Measurements from ENCODE around the gene HCFC1. TPM values are rescaled to one million over a fixed set of nuclear protein-coding genes. Genes with fewer than 3 reads are reported as not detected.
A peak's percentile ranks its signal among the peaks of the same experiment; 100 is the strongest.

HCFC1 gene
- total RNA-seq, 6 experiments from 2014 or later, result 52.1 to 62.1 (median 59.0) TPM

- H3K36me3 Mint-ChIP-seq (ENCODE audit: low read depth), result peaks cover 5% of the 10 kb centered on the region; the same call in 1 of the 2 replicates
- peaks cover 20% of the 10 kb centered on the region for H3K4me1 Mint-ChIP-seq (ENCODE audit: low read depth)
- TF ChIP-seq CTCF (IDR thresholded peaks at IDR 0.05), result no peak
- H3K27ac Mint-ChIP-seq, result no peak overlapping the region
- peaks cover 2% of the 10 kb centered on the region; the same call in 1 of the 2 replicates for H3K27me3 Mint-ChIP-seq (ENCODE audit: insufficient read depth)
- H3K9me3 Mint-ChIP-seq, result no peaks in the 10 kb centered on the region
- no peak for DNase-seq
- no peak overlapping the region for H3K4me3 Mint-ChIP-seq
Observed at GRCh38 chrX:153931151-153931550, 40.5 kb downstream of the HCFC1 start.

- no peak overlapping the region for H3K4me3 Mint-ChIP-seq
- H3K36me3 Mint-ChIP-seq (ENCODE audit: low read depth), result peaks cover 5% of the 10 kb centered on the region; the same call in 1 of the 2 replicates
- H3K4me1 Mint-ChIP-seq (ENCODE audit: low read depth), result peaks cover 20% of the 10 kb centered on the region
- H3K27me3 Mint-ChIP-seq (ENCODE audit: insufficient read depth), result peaks cover 2% of the 10 kb centered on the region; the same call in 1 of the 2 replicates
- no peak for DNase-seq
- no peak overlapping the region for H3K27ac Mint-ChIP-seq
- TF ChIP-seq CTCF (IDR thresholded peaks at IDR 0.05), result no peak
- H3K9me3 Mint-ChIP-seq, result no peaks in the 10 kb centered on the region
Observed at GRCh38 chrX:153930011-153930910, 41.4 kb downstream of the HCFC1 start.

GRCh38 chrX:153929576-153929975, 42.0 kb downstream of the HCFC1 start:
- peaks cover 2% of the 10 kb centered on the region; the same call in 1 of the 2 replicates for H3K27me3 Mint-ChIP-seq (ENCODE audit: insufficient read depth)
- DNase-seq, result no peak
- TF ChIP-seq CTCF (IDR thresholded peaks at IDR 0.05), result no peak
- peak overlapping the region; percentile 26; the same call in 1 of the 2 replicates for H3K27ac Mint-ChIP-seq
- H3K9me3 Mint-ChIP-seq, result no peaks in the 10 kb centered on the region
- H3K4me3 Mint-ChIP-seq, result no peak overlapping the region
- peaks cover 5% of the 10 kb centered on the region; the same call in 1 of the 2 replicates for H3K36me3 Mint-ChIP-seq (ENCODE audit: low read depth)
- H3K4me1 Mint-ChIP-seq (ENCODE audit: low read depth), result peaks cover 20% of the 10 kb centered on the region

- Mint-ChIP-seq H3K27ac (no peak overlapping the region; the same call in 1 of the 2 replicates), H3K9me3 (no peaks in the 10 kb centered on the region), H3K4me3 (no peak overlapping the region; the same call in 1 of the 2 replicates), H3K4me1 (ENCODE audit: low read depth) (peaks cover 25% of the 10 kb centered on the region), H3K36me3 (ENCODE audit: low read depth) (peaks cover 5% of the 10 kb centered on the region; the same call in 1 of the 2 replicates), H3K27me3 (ENCODE audit: insufficient read depth) (peaks cover under 1% of the 10 kb centered on the region; the same call in 1 of the 2 replicates)
- no peak for TF ChIP-seq CTCF (IDR thresholded peaks at IDR 0.05)
- no peak for DNase-seq
Observed at GRCh38 chrX:153928846-153929245, 42.8 kb downstream of the HCFC1 start.

- Mint-ChIP-seq H3K27ac (peak overlapping the region; percentile 87), H3K4me3 (peak overlapping the region; percentile 85), H3K9me3 (no peaks in the 10 kb centered on the region), H3K4me1 (ENCODE audit: low read depth) (peaks cover 25% of the 10 kb centered on the region), H3K27me3 (ENCODE audit: insufficient read depth) (no peaks in the 10 kb centered on the region), H3K36me3 (ENCODE audit: low read depth) (peaks cover 5% of the 10 kb centered on the region; the same call in 1 of the 2 replicates)
- peak; percentile 96 for DNase-seq
- TF ChIP-seq CTCF (IDR thresholded peaks at IDR 0.05), result peak; percentile 37; the same call in 1 of the 2 replicates
Observed at GRCh38 chrX:153927922-153928760, 43.5 kb downstream of the HCFC1 start.

Data from HFFc6 (cell line).